Measurements from ENCODE around the gene OSGEP. TPM values are rescaled to one million over a fixed set of nuclear protein-coding genes. Genes with fewer than 3 reads are reported as not detected.

OSGEP gene
- total RNA-seq, 1 experiment from 2014 or later, result 64.1 TPM

- ATAC-seq, result no peak
- intact Hi-C loops (cut with micrococcal nuclease), result no loop called here
- no peak for TF ChIP-seq CTCF (conservative IDR thresholded peaks at IDR 0.05; ENCODE audit: low read depth, low read length)
- TF ChIP-seq EZH2 (IDR thresholded peaks at IDR 0.05; ENCODE audit: low read length, unreplicated experiment), result no peak
- TF ChIP-seq EZH2phosphoT487 (IDR thresholded peaks at IDR 0.05; ENCODE audit: borderline replicate concordance, low read length), result no peak
- Histone ChIP-seq H3K9ac (ENCODE audit: low read length) (no peak overlapping the region), H3K9me3 (ENCODE audit: low read length) (no peaks in the 10 kb centered on the region), H3K4me2 (ENCODE audit: low read length) (no peak overlapping the region), H3K4me3 (ENCODE audit: low read length) (no peak overlapping the region), H3K36me3 (ENCODE audit: low read depth, low read length) (no peaks in the 10 kb centered on the region), H3F3A (ENCODE audit: low read length, unreplicated experiment) (peaks cover 3% of the 10 kb centered on the region), H4K20me1 (ENCODE audit: low read length) (no peaks in the 10 kb centered on the region), H3K27me3 (ENCODE audit: low read length) (no peaks in the 10 kb centered on the region), H3K79me2 (ENCODE audit: low read length) (peaks cover 5% of the 10 kb centered on the region; the same call in 1 of the 2 replicates), H3K27ac (ENCODE audit: low read length) (0 out of 2 replicates have a peak overlapping the region, but pooled peaks have one; percentile 87), H3K9me2 (replicated peaks; ENCODE audit: low read length) (no peaks in the 10 kb centered on the region), H3K4me1 (ENCODE audit: insufficient read depth, low read length) (peaks cover 38% of the 10 kb centered on the region), H2AFZ (ENCODE audit: low read length) (peak overlapping the region; percentile 10; the same call in 1 of the 2 replicates)
- ChIA-PET CTCF (interaction anchor here (0.7 to 1.2 kb wide), 4 partner anchors 37 to 73 kb away, joined by 3 to 22 read pairs (median 9); partner anchors contain the start of genes APEX1, OSGEP, PARP2 and PIP4P1), POLR2A (ENCODE audit: unreplicated experiment) (interaction anchor here (0.7 to 1.0 kb wide), 2 partner anchors 39 to 43 kb away, joined by 3 to 6 read pairs; partner anchors contain the start of genes APEX1 and OSGEP)
- no peak for DNase-seq
- no TSS peak for BruUV-seq (replicated peaks)
Observed at GRCh38 chr14:20416223-20416622, 38.4 kb downstream of the OSGEP start.

GRCh38 chr14:20415782-20416206 is 38.8 kb downstream of the OSGEP start:
- CTCF ChIA-PET, result interaction anchor here (0.6 to 1.2 kb wide), 5 partner anchors 38 to 73 kb away, joined by 3 to 22 read pairs (median 7); partner anchors contain the start of genes APEX1, OSGEP, PARP2 and PIP4P1
- no peak overlapping the region for H3K9ac ChIP-seq (ENCODE audit: low read length)
- POLR2A ChIA-PET (ENCODE audit: unreplicated experiment), result interaction anchor here (0.6 to 1.0 kb wide), 3 partner anchors 39 to 72 kb away, joined by 3 to 6 read pairs (median 3); partner anchors contain the start of genes APEX1, OSGEP and PARP2
- H3K36me3 ChIP-seq (ENCODE audit: low read depth, low read length), result no peaks in the 10 kb centered on the region
- H3K27ac ChIP-seq (ENCODE audit: low read length), result no peak overlapping the region
- H3K27me3 ChIP-seq (ENCODE audit: low read length), result no peaks in the 10 kb centered on the region
- peaks cover 3% of the 10 kb centered on the region for H3F3A ChIP-seq (ENCODE audit: low read length, unreplicated experiment)
- TF ChIP-seq CTCF (conservative IDR thresholded peaks at IDR 0.05; ENCODE audit: low read depth, low read length) (peak; percentile 81), EZH2phosphoT487 (IDR thresholded peaks at IDR 0.05; ENCODE audit: borderline replicate concordance, low read length) (no peak), EZH2 (IDR thresholded peaks at IDR 0.05; ENCODE audit: low read length, unreplicated experiment) (no peak)
- H3K4me2 ChIP-seq (ENCODE audit: low read length), result no peak overlapping the region
- ATAC-seq (no peak), DNase-seq (peak; percentile 74)
- H2AFZ ChIP-seq (ENCODE audit: low read length), result peak overlapping the region; percentile 10; the same call in 1 of the 2 replicates
- BruUV-seq (replicated peaks), result no TSS peak
- H3K9me2 ChIP-seq (replicated peaks; ENCODE audit: low read length), result no peaks in the 10 kb centered on the region
- H3K4me3 ChIP-seq (ENCODE audit: low read length), result no peak overlapping the region
- no peaks in the 10 kb centered on the region for H4K20me1 ChIP-seq (ENCODE audit: low read length)
- peaks cover 38% of the 10 kb centered on the region for H3K4me1 ChIP-seq (ENCODE audit: insufficient read depth, low read length)
- peaks cover 8% of the 10 kb centered on the region; the same call in 1 of the 2 replicates for H3K79me2 ChIP-seq (ENCODE audit: low read length)
- intact Hi-C loops (cut with micrococcal nuclease), result loop anchor here (1.0 kb wide), 1 partner anchor 191 kb away; no protein-coding TSS in a partner anchor
- H3K9me3 ChIP-seq (ENCODE audit: low read length), result no peaks in the 10 kb centered on the region

GRCh38 chr14:20413744-20414082 is 40.9 kb downstream of the OSGEP start:
- Histone ChIP-seq H3K27ac (ENCODE audit: low read length) (peak overlapping the region; percentile 93), H3F3A (ENCODE audit: low read length, unreplicated experiment) (peaks cover 3% of the 10 kb centered on the region), H3K4me2 (ENCODE audit: low read length) (peak overlapping the region; percentile 98), H3K9me3 (ENCODE audit: low read length) (no peaks in the 10 kb centered on the region), H3K9ac (ENCODE audit: low read length) (peak overlapping the region; percentile 90), H3K36me3 (ENCODE audit: low read depth, low read length) (no peaks in the 10 kb centered on the region), H3K9me2 (replicated peaks; ENCODE audit: low read length) (no peaks in the 10 kb centered on the region), H3K4me3 (ENCODE audit: low read length) (peak overlapping the region; percentile 98), H2AFZ (ENCODE audit: low read length) (peak overlapping the region; percentile 99), H3K4me1 (ENCODE audit: insufficient read depth, low read length) (peaks cover 37% of the 10 kb centered on the region), H3K27me3 (ENCODE audit: low read length) (no peaks in the 10 kb centered on the region), H3K79me2 (ENCODE audit: low read length) (peaks cover 8% of the 10 kb centered on the region; the same call in 1 of the 2 replicates), H4K20me1 (ENCODE audit: low read length) (no peaks in the 10 kb centered on the region)
- DNase-seq (peak; percentile 17), ATAC-seq (peak; percentile 3; the same call in 1 of the 2 replicates)
- ChIA-PET CTCF (interaction anchor here (0.6 kb wide), 1 partner anchor 42 kb away, joined by 3 read pairs; the partner anchor contains the start of gene APEX1), POLR2A (ENCODE audit: unreplicated experiment) (interaction anchor here (0.8 kb wide), 1 partner anchor 42 kb away, joined by 3 read pairs; the partner anchor contains the start of genes APEX1 and OSGEP)
- intact Hi-C loops (cut with micrococcal nuclease), result loop anchor here (1.0 to 5.0 kb wide), 5 partner anchors 12 to 199 kb away; partner anchors contain the start of genes APEX1 and PARP2
- BruUV-seq (replicated peaks), result TSS peak; percentile 86
- TF ChIP-seq EZH2 (IDR thresholded peaks at IDR 0.05; ENCODE audit: low read length, unreplicated experiment), result no peak
- TF ChIP-seq CTCF (conservative IDR thresholded peaks at IDR 0.05; ENCODE audit: low read depth, low read length), result no peak
- no peak for TF ChIP-seq EZH2phosphoT487 (IDR thresholded peaks at IDR 0.05; ENCODE audit: borderline replicate concordance, low read length)
